Stimulated activated memory B cell treated with anti-CD40 and anti-IgM and Interleukin-4, amounts not matched to agents 10 μg/mL and 1 μg/mL and 100 μg/mL, for 72 hours (primary cell): Measurements from ENCODE around the gene ATM.
"Not testable (repeated sequence)": the region's sequence is repeated elsewhere in the genome, so short reads cannot be mapped to it uniquely, and the experiment has no call there.

Experiments used
- ATAC-seq: fragments of 150-1000 bp; cut with Tn5 transposase; 2 replicates; pipeline ENCODE4 v1.10.0; 2021
- H3K27ac Mint-ChIP-seq: one replicate; pipeline ENCODE4 v1.8.0; 2022; ENCODE audit warnings: mild to moderate bottlenecking, mixed read lengths
- H3K27me3 Mint-ChIP-seq: one replicate; pipeline ENCODE4 v1.8.0; 2022; ENCODE audit warnings: mixed read lengths
- H3K36me3 Mint-ChIP-seq: one replicate; pipeline ENCODE4 v1.8.0; 2022; ENCODE audit warnings: mixed read lengths
- H3K4me1 Mint-ChIP-seq: one replicate; pipeline ENCODE4 v1.8.0; 2022; ENCODE audit warnings: mixed read lengths
- H3K4me3 Mint-ChIP-seq: one replicate; pipeline ENCODE4 v1.8.0; 2022; ENCODE audit warnings: mild to moderate bottlenecking, moderate library complexity, mixed read lengths
- H3K9me3 Mint-ChIP-seq: one replicate; pipeline ENCODE4 v1.8.0; 2022; ENCODE audit warnings: mixed read lengths

Gene ATM

GRCh38 chr11:108235192-108235591 lies 12.3 kb downstream of the ATM start:
- Mint-ChIP-seq H3K4me1 (peaks cover 35% of the 10 kb centered on the region), H3K27ac (no peak overlapping the region), H3K9me3 (no peaks in the 10 kb centered on the region), H3K4me3 (no peak overlapping the region), H3K27me3 (no peaks in the 10 kb centered on the region), H3K36me3 (peaks cover 63% of the 10 kb centered on the region)
- ATAC-seq = no peak

GRCh38 chr11:108235633-108236032 lies 12.8 kb downstream of the ATM start:
- Mint-ChIP-seq H3K9me3 (no peaks in the 10 kb centered on the region), H3K27ac (peak overlapping the region; percentile 85), H3K27me3 (no peaks in the 10 kb centered on the region), H3K4me3 (no peak overlapping the region), H3K36me3 (peaks cover 62% of the 10 kb centered on the region), H3K4me1 (peaks cover 35% of the 10 kb centered on the region)
- no peak for ATAC-seq

- H3K27ac Mint-ChIP-seq = peak overlapping the region; percentile 85
- H3K4me1 Mint-ChIP-seq = peaks cover 32% of the 10 kb centered on the region
- no peaks in the 10 kb centered on the region for H3K27me3 Mint-ChIP-seq
- ATAC-seq = peak; percentile 78
- peaks cover 51% of the 10 kb centered on the region for H3K36me3 Mint-ChIP-seq
- no peaks in the 10 kb centered on the region for H3K9me3 Mint-ChIP-seq
- peak overlapping the region; percentile 63 for H3K4me3 Mint-ChIP-seq
Measured at GRCh38 chr11:108237058-108237481, 14.2 kb downstream of the ATM start.

GRCh38 chr11:108239076-108239475 lies 16.2 kb downstream of the ATM start:
- ATAC-seq = no peak
- H3K9me3 Mint-ChIP-seq = no peaks in the 10 kb centered on the region
- peaks cover 30% of the 10 kb centered on the region for H3K4me1 Mint-ChIP-seq
- no peak overlapping the region for H3K4me3 Mint-ChIP-seq
- H3K27ac Mint-ChIP-seq = peak overlapping the region; percentile 69
- no peaks in the 10 kb centered on the region for H3K27me3 Mint-ChIP-seq
- peaks cover 32% of the 10 kb centered on the region for H3K36me3 Mint-ChIP-seq

- Mint-ChIP-seq H3K9me3 (no peaks in the 10 kb centered on the region), H3K27ac (peak overlapping the region; percentile 40), H3K36me3 (peaks cover 35% of the 10 kb centered on the region), H3K27me3 (no peaks in the 10 kb centered on the region), H3K4me1 (peaks cover 24% of the 10 kb centered on the region), H3K4me3 (no peak overlapping the region)
- ATAC-seq = no peak
Measured at GRCh38 chr11:108241330-108242037, 18.6 kb downstream of the ATM start.

- no peak overlapping the region for H3K27ac Mint-ChIP-seq
- H3K4me1 Mint-ChIP-seq = peaks cover 17% of the 10 kb centered on the region
- no peaks in the 10 kb centered on the region for H3K27me3 Mint-ChIP-seq
- H3K4me3 Mint-ChIP-seq = no peak overlapping the region
- H3K9me3 Mint-ChIP-seq = no peaks in the 10 kb centered on the region
- no peak for ATAC-seq
- H3K36me3 Mint-ChIP-seq = peaks cover 33% of the 10 kb centered on the region
Measured at GRCh38 chr11:108242422-108242821, 19.6 kb downstream of the ATM start.

- H3K4me1 Mint-ChIP-seq = peaks cover 6% of the 10 kb centered on the region
- no peaks in the 10 kb centered on the region for H3K9me3 Mint-ChIP-seq
- peak overlapping the region; percentile 33 for H3K27ac Mint-ChIP-seq
- H3K36me3 Mint-ChIP-seq = peaks cover 41% of the 10 kb centered on the region
- no peak for ATAC-seq
- no peaks in the 10 kb centered on the region for H3K27me3 Mint-ChIP-seq
- H3K4me3 Mint-ChIP-seq = no peak overlapping the region
Measured at GRCh38 chr11:108246308-108246707, 23.4 kb downstream of the ATM start.

GRCh38 chr11:108246885-108247284 lies 24.0 kb downstream of the ATM start:
- no peak overlapping the region for H3K4me3 Mint-ChIP-seq
- peaks cover 6% of the 10 kb centered on the region for H3K4me1 Mint-ChIP-seq

GRCh38 chr11:108253176-108253575 lies 30.3 kb downstream of the ATM start:
- no peak for ATAC-seq
- Mint-ChIP-seq H3K4me3 (no peak overlapping the region), H3K27ac (no peak overlapping the region), H3K9me3 (no peaks in the 10 kb centered on the region), H3K4me1 (no peaks in the 10 kb centered on the region), H3K36me3 (peaks cover 68% of the 10 kb centered on the region), H3K27me3 (no peaks in the 10 kb centered on the region)

More at GRCh38 chr11:108246885-108247284, 24.0 kb downstream of the ATM start:
- Mint-ChIP-seq H3K27ac (peak overlapping the region; percentile 33), H3K27me3 (no peaks in the 10 kb centered on the region), H3K9me3 (no peaks in the 10 kb centered on the region), H3K36me3 (peaks cover 46% of the 10 kb centered on the region)
- no peak for ATAC-seq

- Mint-ChIP-seq H3K36me3 (peaks cover 60% of the 10 kb centered on the region), H3K27me3 (no peaks in the 10 kb centered on the region), H3K9me3 (peaks cover 1% of the 10 kb centered on the region), H3K4me3 (no peak overlapping the region), H3K4me1 (peaks cover 8% of the 10 kb centered on the region), H3K27ac (no peak overlapping the region)
- ATAC-seq = no peak
Measured at GRCh38 chr11:108269583-108269982, 46.7 kb downstream of the ATM start.

- not testable (repeated sequence) for ATAC-seq, H3K27me3 Mint-ChIP-seq, H3K27ac Mint-ChIP-seq, H3K4me3 Mint-ChIP-seq, H3K9me3 Mint-ChIP-seq
- Mint-ChIP-seq H3K4me1 (peaks cover 20% of the 10 kb centered on the region), H3K36me3 (peaks cover 67% of the 10 kb centered on the region)
Measured at GRCh38 chr11:108276985-108277616, 54.2 kb downstream of the ATM start.

GRCh38 chr11:108278546-108278945 lies 55.7 kb downstream of the ATM start:
- H3K4me3 Mint-ChIP-seq = no peak overlapping the region
- peaks cover 53% of the 10 kb centered on the region for H3K36me3 Mint-ChIP-seq
- peak overlapping the region; percentile 58 for H3K27ac Mint-ChIP-seq
- H3K9me3 Mint-ChIP-seq = peaks cover 3% of the 10 kb centered on the region
- ATAC-seq = no peak
- H3K27me3 Mint-ChIP-seq = no peaks in the 10 kb centered on the region
- H3K4me1 Mint-ChIP-seq = peaks cover 20% of the 10 kb centered on the region

GRCh38 chr11:108278954-108279353 lies 56.1 kb downstream of the ATM start:
- Mint-ChIP-seq H3K4me3 (no peak overlapping the region), H3K27ac (peak overlapping the region; percentile 58), H3K4me1 (peaks cover 18% of the 10 kb centered on the region), H3K36me3 (peaks cover 49% of the 10 kb centered on the region), H3K9me3 (peaks cover 3% of the 10 kb centered on the region), H3K27me3 (no peaks in the 10 kb centered on the region)
- ATAC-seq = no peak

GRCh38 chr11:108286370-108286769 lies 63.5 kb downstream of the ATM start:
- peaks cover 39% of the 10 kb centered on the region for H3K36me3 Mint-ChIP-seq
- H3K27me3 Mint-ChIP-seq = no peaks in the 10 kb centered on the region
- no peak for ATAC-seq
- H3K9me3 Mint-ChIP-seq = no peaks in the 10 kb centered on the region
- no peak overlapping the region for H3K27ac Mint-ChIP-seq
- H3K4me3 Mint-ChIP-seq = no peak overlapping the region
- H3K4me1 Mint-ChIP-seq = peaks cover 18% of the 10 kb centered on the region

- Mint-ChIP-seq H3K9me3 (no peaks in the 10 kb centered on the region), H3K4me1 (peaks cover 21% of the 10 kb centered on the region), H3K27me3 (no peaks in the 10 kb centered on the region), H3K4me3 (no peak overlapping the region), H3K36me3 (peaks cover 43% of the 10 kb centered on the region), H3K27ac (no peak overlapping the region)
- no peak for ATAC-seq
Measured at GRCh38 chr11:108286956-108287355, 64.1 kb downstream of the ATM start.

GRCh38 chr11:108289066-108289465 lies 66.2 kb downstream of the ATM start:
- H3K4me1 Mint-ChIP-seq = peaks cover 21% of the 10 kb centered on the region
- H3K4me3 Mint-ChIP-seq, ATAC-seq, H3K27ac Mint-ChIP-seq, H3K27me3 Mint-ChIP-seq, H3K9me3 Mint-ChIP-seq: not testable (repeated sequence)
- H3K36me3 Mint-ChIP-seq = peaks cover 45% of the 10 kb centered on the region
